Mesodermal cell (in vitro differentiated cells): ENCODE data around the gene LRRC17.
A peak's percentile ranks its signal among the peaks of the same experiment; 100 is the strongest.

Experiments used
- H3K27ac ChIP-seq: 2 replicates; pipeline ENCODE4 v1.7.0; 2013; ENCODE audit warnings: mild to moderate bottlenecking, low read depth, low read length, moderate library complexity; ENCODE audit not compliant: severe bottlenecking
- H3K36me3 ChIP-seq: 2 replicates; pipeline ENCODE4 v1.7.1; 2013; ENCODE audit warnings: mild to moderate bottlenecking, low read length, moderate library complexity; ENCODE audit not compliant: control insufficient read depth, insufficient read depth
- H3K4me1 ChIP-seq: one replicate; pipeline ENCODE4 v1.7.1; 2013; ENCODE audit warnings: mild to moderate bottlenecking, low read length; ENCODE audit not compliant: insufficient read depth, control insufficient read depth, poor library complexity, severe bottlenecking
- H3K4me3 ChIP-seq: 2 replicates; pipeline ENCODE4 v1.7.0; 2013; ENCODE audit warnings: low read length, control low read depth, mild to moderate bottlenecking; ENCODE audit not compliant: insufficient read depth, poor library complexity, severe bottlenecking; ENCODE audit errors: extremely low read depth
- H3K9me3 ChIP-seq: 2 replicates; pipeline ENCODE4 v1.7.1; 2013; ENCODE audit warnings: mild to moderate bottlenecking, low read length, moderate library complexity; ENCODE audit not compliant: control insufficient read depth
- whole genome bisulfite sequencing, 2 experiments: methylation state at CpG; one replicate each; pipeline ENCODE4 v1.1.5; 2013; ENCODE audit warnings: missing lambda C conversion rate in 2 of 2; ENCODE audit not compliant: insufficient coverage in 2 of 2; 5-methylcytosine and 5-hydroxymethylcytosine counted together

LRRC17 gene

DNA sequence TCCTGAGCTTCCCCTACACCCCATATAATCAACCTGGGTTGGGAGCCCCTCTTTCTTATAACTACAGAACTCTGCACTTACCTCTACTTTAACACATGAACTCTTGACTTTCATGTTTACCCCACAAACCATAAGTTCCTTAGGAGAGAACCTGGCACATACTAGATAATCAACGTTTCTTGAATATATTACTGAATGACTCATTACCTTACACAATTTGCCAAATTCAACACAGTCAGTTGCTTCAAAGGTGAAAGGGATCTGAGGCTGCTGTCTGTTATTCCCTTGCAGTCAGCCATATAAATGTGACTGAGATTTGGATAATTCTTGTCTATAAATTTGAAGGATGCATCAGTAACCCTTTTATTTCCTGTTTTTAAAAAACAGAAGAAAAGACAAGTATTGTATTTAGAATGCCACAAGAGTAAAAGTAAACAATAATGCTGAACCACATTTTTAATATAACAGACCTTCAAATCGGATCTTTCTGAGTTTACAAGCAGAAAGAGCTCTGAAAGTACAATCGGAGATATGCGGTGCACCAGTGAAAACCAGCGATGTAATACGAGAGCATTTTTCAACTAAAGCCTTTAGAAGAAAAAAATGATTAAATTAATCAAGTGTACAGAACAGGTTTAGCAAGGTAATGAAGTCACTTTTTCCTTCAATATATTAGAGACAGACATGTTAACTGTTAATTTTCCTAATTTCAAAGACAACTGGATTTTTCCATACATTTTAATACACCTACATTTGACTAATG, 29.5 kb upstream of the LRRC17 start:
- Histone ChIP-seq H3K9me3 (no peaks in the 10 kb centered on the region), H3K27ac (no peak overlapping the region), H3K4me1 (no peaks in the 10 kb centered on the region), H3K36me3 (no peaks in the 10 kb centered on the region), H3K4me3 (no peak overlapping the region)
- WGBS, 2 experiments: 80 to 100% methylated on average over 1 to 2 of the region's 6 CpGs

- Histone ChIP-seq H3K27ac (no peak overlapping the region), H3K36me3 (no peaks in the 10 kb centered on the region), H3K4me3 (no peak overlapping the region), H3K4me1 (peaks cover 13% of the 10 kb centered on the region), H3K9me3 (no peaks in the 10 kb centered on the region)
- 88 to 100% methylated on average over 2 to 3 of the region's 3 CpGs for WGBS, 2 experiments
Observed at GRCh38 chr7:102888561-102889233, 24.1 kb upstream of the LRRC17 start.

DNA sequence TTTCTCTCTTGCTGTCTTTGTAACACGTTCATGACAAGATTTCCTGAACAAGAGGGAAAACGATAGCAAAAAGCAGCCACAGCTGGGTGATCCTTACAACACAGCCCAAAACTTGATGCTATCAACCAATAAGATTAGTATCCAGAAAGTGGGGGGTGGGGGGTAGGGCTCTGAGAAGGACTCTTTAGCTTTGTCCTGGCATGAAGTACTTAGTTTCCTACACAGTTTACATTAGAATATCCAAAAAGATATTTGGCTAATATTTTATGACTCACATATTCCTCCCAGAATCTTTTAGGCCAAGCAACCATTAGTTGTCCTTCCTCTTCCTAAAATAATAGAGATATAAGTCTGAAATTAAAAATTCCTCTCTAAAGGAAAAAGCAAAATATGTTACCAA, 22.9 kb upstream of the LRRC17 start:
- H3K27ac ChIP-seq: no peak overlapping the region
- H3K9me3 ChIP-seq: no peaks in the 10 kb centered on the region
- H3K4me3 ChIP-seq: no peak overlapping the region
- WGBS, 2 experiments: 100% methylated on average over 1 of the region's 2 CpGs
- H3K36me3 ChIP-seq: no peaks in the 10 kb centered on the region
- H3K4me1 ChIP-seq: peaks cover 13% of the 10 kb centered on the region

- Histone ChIP-seq H3K27ac (peak overlapping the region; percentile 4), H3K4me1 (peaks cover 13% of the 10 kb centered on the region), H3K9me3 (no peaks in the 10 kb centered on the region), H3K36me3 (no peaks in the 10 kb centered on the region), H3K4me3 (no peak overlapping the region)
- 84 to 86% methylated on average over 1 to 2 of the region's 2 CpGs for WGBS, 2 experiments
Observed at GRCh38 chr7:102890292-102890970, 22.4 kb upstream of the LRRC17 start.

DNA sequence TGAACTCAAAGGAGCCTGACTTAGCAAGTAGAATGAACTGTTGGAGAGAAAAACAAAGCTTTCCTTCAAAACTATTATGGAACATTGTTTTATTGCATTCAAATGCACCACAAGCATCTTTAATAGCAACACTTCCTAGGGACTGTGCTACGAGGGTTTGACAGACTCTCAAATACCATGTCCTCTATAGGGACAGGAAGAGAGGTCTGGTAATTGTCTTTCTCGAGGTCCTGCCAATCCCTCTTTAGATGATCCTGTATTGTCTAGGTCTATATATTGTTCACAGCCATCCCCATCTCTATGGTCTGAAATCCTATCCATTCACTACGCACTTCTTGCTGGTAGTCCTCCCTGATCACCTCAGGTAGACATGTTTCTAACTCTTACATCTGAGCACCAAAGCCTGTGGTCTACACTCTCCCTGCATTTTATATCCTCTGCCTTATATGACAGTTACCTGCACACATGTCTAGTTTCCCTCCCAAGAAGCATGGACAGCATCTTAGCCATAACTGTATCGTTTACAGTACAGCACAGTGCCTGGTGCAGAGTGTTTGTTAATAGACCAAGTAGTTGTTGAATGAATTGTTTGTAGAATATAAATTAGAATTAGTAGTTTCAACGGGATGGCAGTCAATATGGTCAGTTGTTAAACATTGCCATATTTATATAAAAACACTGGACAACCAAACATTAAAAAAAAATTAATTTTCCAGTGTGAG, 21.7 kb upstream of the LRRC17 start:
- H3K36me3 ChIP-seq: no peaks in the 10 kb centered on the region
- H3K4me3 ChIP-seq: no peak overlapping the region
- no peak overlapping the region for H3K27ac ChIP-seq

DNA sequence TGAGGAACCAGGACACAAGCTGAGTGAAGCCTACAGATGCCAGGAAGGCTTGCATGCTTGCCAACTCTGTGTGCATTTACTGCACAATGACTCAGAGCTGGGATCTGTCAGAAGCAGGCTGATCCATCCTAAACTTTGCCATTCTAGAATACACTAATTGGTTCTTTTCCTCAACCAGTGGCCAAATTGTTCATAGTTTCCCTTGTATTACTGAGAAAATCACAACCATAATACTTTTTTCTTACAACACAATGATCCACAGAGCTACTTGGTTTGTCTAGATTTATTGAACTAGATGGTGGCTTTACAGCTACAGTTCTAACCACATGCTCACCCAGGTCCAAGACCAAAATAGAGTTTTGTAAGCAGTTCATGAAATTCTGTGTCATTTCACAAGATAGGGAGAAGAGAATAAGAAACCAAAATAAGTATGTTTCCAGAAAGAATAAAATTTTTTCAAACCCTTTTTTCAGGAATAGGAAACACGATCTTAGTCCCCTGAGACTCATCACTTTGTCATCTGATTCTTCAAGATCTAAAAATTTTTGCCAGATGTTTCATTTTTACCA, 21.0 kb upstream of the LRRC17 start:
- H3K4me1 ChIP-seq: peaks cover 13% of the 10 kb centered on the region
- no peaks in the 10 kb centered on the region for H3K36me3 ChIP-seq
- WGBS, 2 experiments: 100% methylated on average over 1 of the region's 1 CpG; no CpG with 5 or more reads in 1 of the 2 experiments
- no peaks in the 10 kb centered on the region for H3K9me3 ChIP-seq
- H3K27ac ChIP-seq: no peak overlapping the region
- H3K4me3 ChIP-seq: no peak overlapping the region

More for the DNA sequence above, 21.7 kb upstream of the LRRC17 start:
- WGBS, 2 experiments: 100% methylated on average over 1 of the region's 5 CpGs
- Histone ChIP-seq H3K9me3 (no peaks in the 10 kb centered on the region), H3K4me1 (peaks cover 13% of the 10 kb centered on the region)

GRCh38 chr7:102892631-102893278, 20.0 kb upstream of the LRRC17 start:
- Histone ChIP-seq H3K9me3 (no peaks in the 10 kb centered on the region), H3K4me1 (peaks cover 13% of the 10 kb centered on the region), H3K4me3 (no peak overlapping the region), H3K27ac (no peak overlapping the region), H3K36me3 (no peaks in the 10 kb centered on the region)
- WGBS, 2 experiments: 100% methylated on average over 1 of the region's 1 CpG

- peaks cover 6% of the 10 kb centered on the region for H3K4me1 ChIP-seq
- no peaks in the 10 kb centered on the region for H3K36me3 ChIP-seq
- H3K9me3 ChIP-seq: no peaks in the 10 kb centered on the region
- H3K4me3 ChIP-seq: no peak overlapping the region
- WGBS, 2 experiments: 80 to 86% methylated on average over 1 of the region's 3 CpGs
- H3K27ac ChIP-seq: no peak overlapping the region
Observed at GRCh38 chr7:102895602-102896001, 17.2 kb upstream of the LRRC17 start.

GRCh38 chr7:102896585-102896984, 16.2 kb upstream of the LRRC17 start:
- Histone ChIP-seq H3K9me3 (no peaks in the 10 kb centered on the region), H3K4me3 (no peak overlapping the region), H3K36me3 (no peaks in the 10 kb centered on the region), H3K4me1 (no peaks in the 10 kb centered on the region), H3K27ac (no peak overlapping the region)

- Histone ChIP-seq H3K36me3 (no peaks in the 10 kb centered on the region), H3K4me1 (no peaks in the 10 kb centered on the region), H3K4me3 (no peak overlapping the region), H3K9me3 (no peaks in the 10 kb centered on the region), H3K27ac (no peak overlapping the region)
- 67 to 89% methylated on average over 1 of the region's 2 CpGs for WGBS, 2 experiments
Observed at GRCh38 chr7:102897211-102897631, 15.6 kb upstream of the LRRC17 start.
